Natural killer cell (primary cell): Measurements from ENCODE around the gene ZG16. TPM values are rescaled to one million over a fixed set of nuclear protein-coding genes. Genes with fewer than 3 reads are reported as not detected.
"Not testable (repeated sequence)": the region's sequence is repeated elsewhere in the genome, so short reads cannot be mapped to it uniquely, and the experiment has no call there.

Experiments used
- ATAC-seq, 3 donors: fragments of 150-1000 bp in 2 of 3; fragments of 200-7000 bp in 1 of 3; cut with Tn5 transposase; 1 replicate in 1 of 3; 2 replicates in 2 of 3; pipeline ENCODE4 v1.10.0; 2021; ENCODE audit warnings: mild to moderate bottlenecking in 2 of 3, moderate library complexity in 2 of 3
- DNase-seq, 2 donors: peaks; one replicate each; pipeline versions ENCODE4 v3.0.0 to v3.0.0-alpha.2; 2013 to 2021; ENCODE audit warnings: mixed read lengths in 1 of 2
- H3K27ac ChIP-seq: one replicate; pipeline ENCODE4 v1.5.1; 2013; ENCODE audit warnings: mild to moderate bottlenecking, low read length
- H3K27me3 ChIP-seq: one replicate; pipeline ENCODE4 v1.6.1; 2013; ENCODE audit warnings: low read length; ENCODE audit not compliant: control insufficient read depth, insufficient read depth
- H3K36me3 ChIP-seq: one replicate; pipeline ENCODE4 v1.6.1; 2013; ENCODE audit warnings: low read length; ENCODE audit not compliant: control insufficient read depth, insufficient read depth
- H3K4me1 ChIP-seq: one replicate; pipeline ENCODE4 v1.6.1; 2013; ENCODE audit warnings: low read length; ENCODE audit not compliant: control insufficient read depth, insufficient read depth
- H3K4me3 ChIP-seq: one replicate; pipeline ENCODE4 v1.5.1; 2013; ENCODE audit warnings: low read length
- H3K9me3 ChIP-seq: one replicate; pipeline ENCODE4 v1.6.1; 2013; ENCODE audit warnings: low read length; ENCODE audit not compliant: control insufficient read depth, insufficient read depth
- H3K27ac Mint-ChIP-seq, 2 donors: one replicate each; pipeline ENCODE4 v1.8.0; 2022; ENCODE audit warnings: mild to moderate bottlenecking in 2 of 2, mixed read lengths in 2 of 2, moderate library complexity in 1 of 2
- H3K27me3 Mint-ChIP-seq, 2 donors: one replicate each; pipeline ENCODE4 v1.8.0; 2022; ENCODE audit warnings: low read depth in 2 of 2, mixed read lengths in 2 of 2
- H3K36me3 Mint-ChIP-seq: one replicate; pipeline ENCODE4 v1.8.0; 2022; ENCODE audit warnings: mixed read lengths
- H3K4me1 Mint-ChIP-seq, 2 donors: one replicate each; pipeline ENCODE4 v1.8.0; 2022; ENCODE audit warnings: mixed read lengths in 2 of 2
- H3K4me3 Mint-ChIP-seq: one replicate; pipeline ENCODE4 v1.8.0; 2022; ENCODE audit warnings: mild to moderate bottlenecking, moderate library complexity, mixed read lengths
- H3K9me3 Mint-ChIP-seq, 2 donors: one replicate each; pipeline ENCODE4 v1.8.0; 2022; ENCODE audit warnings: mixed read lengths in 2 of 2
- WGBS: methylation state at CpG from one replicate; pipeline ENCODE4 v1.1.7; 2013; ENCODE audit warnings: missing lambda C conversion rate; ENCODE audit not compliant: insufficient coverage; 5-methylcytosine and 5-hydroxymethylcytosine counted together
- intact Hi-C: fragments of 100-400 bp; cut with micrococcal nuclease; formaldehyde crosslinking; loops from one replicate; pipeline ENCODE4 v1.14.2; 2022
- total RNA-seq, 4 donors: library from RNA; stranded (reverse); fragments of 120-200 nt in 1 of 4; gene quantifications; one replicate each; pipeline versions ENCODE4 v1.2.3 to v1.2.4, GENCODE V29; 2013 to 2022
- TF ChIP-seq, protein P1 (sequence below): fragments of 200-600 bp; IDR thresholded peaks from one replicate; pipeline ENCODE4 v1.8.0; 2022; ENCODE audit warnings: antibody characterized with exemption

Gene ZG16
- total RNA-seq, 3 donors from 2014 or later (not counting 1 experiment from before 2014, with no cell fraction given) = not detected

DNA sequence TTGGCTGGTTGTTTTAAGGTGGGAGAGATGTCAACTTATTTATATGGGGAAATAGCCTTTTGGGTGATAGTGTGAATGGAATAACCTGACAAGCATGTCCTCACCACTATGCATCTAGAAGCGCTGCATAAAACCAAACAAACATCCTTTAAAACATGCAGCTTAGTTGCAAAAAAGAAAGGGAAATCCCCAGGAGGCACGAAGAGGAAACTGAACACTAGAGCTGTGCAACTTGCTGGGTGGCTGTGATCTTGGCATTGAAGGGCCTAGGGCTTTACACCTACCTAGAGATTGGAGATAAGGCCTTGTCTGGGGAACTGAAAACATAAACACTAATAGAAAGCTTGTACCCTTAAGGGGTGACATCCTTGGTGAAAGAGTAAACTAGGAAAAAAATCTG is 39.5 kb upstream of the ZG16 start:
- H3K4me3 ChIP-seq = no peak overlapping the region

GRCh38 chr16:29739927-29740629 is 38.0 kb upstream of the ZG16 start:
- intact Hi-C loops = loop anchor here (2.0 to 10.0 kb wide), 2 partner anchors 37 to 75 kb away; partner anchors contain the start of gene SPN

More for the DNA sequence above, 39.5 kb upstream of the ZG16 start:
- H3K9me3 ChIP-seq = no peaks in the 10 kb centered on the region
- H3K4me1 ChIP-seq = peaks cover 72% of the 10 kb centered on the region
- peaks cover 73 to 85% of the 10 kb centered on the region in 2 donors for H3K4me1 Mint-ChIP-seq
- H3K27me3 ChIP-seq = no peaks in the 10 kb centered on the region
- peak; percentile 89 to 96 (median 92) for ATAC-seq
- H3K27ac Mint-ChIP-seq = peak overlapping the region; percentile 99
- TF ChIP-seq, protein P1, sequence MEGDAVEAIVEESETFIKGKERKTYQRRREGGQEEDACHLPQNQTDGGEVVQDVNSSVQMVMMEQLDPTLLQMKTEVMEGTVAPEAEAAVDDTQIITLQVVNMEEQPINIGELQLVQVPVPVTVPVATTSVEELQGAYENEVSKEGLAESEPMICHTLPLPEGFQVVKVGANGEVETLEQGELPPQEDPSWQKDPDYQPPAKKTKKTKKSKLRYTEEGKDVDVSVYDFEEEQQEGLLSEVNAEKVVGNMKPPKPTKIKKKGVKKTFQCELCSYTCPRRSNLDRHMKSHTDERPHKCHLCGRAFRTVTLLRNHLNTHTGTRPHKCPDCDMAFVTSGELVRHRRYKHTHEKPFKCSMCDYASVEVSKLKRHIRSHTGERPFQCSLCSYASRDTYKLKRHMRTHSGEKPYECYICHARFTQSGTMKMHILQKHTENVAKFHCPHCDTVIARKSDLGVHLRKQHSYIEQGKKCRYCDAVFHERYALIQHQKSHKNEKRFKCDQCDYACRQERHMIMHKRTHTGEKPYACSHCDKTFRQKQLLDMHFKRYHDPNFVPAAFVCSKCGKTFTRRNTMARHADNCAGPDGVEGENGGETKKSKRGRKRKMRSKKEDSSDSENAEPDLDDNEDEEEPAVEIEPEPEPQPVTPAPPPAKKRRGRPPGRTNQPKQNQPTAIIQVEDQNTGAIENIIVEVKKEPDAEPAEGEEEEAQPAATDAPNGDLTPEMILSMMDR = no peak
- 0% methylated on average over 1 of the region's 2 CpGs for WGBS
- peak overlapping the region; percentile 84 for H3K27ac ChIP-seq
- peaks cover 24% of the 10 kb centered on the region for H3K36me3 ChIP-seq
- no peaks in the 10 kb centered on the region for H3K36me3 Mint-ChIP-seq
- no peaks in the 10 kb centered on the region for H3K27me3 Mint-ChIP-seq
- H3K9me3 Mint-ChIP-seq = no peaks in the 10 kb centered on the region
- DNase-seq = peak; percentile 31 to 90
- peak overlapping the region; percentile 57 for H3K4me3 Mint-ChIP-seq
- intact Hi-C loops = loop anchor here (1.0 to 2.0 kb wide), 2 partner anchors 8 to 36 kb away; no protein-coding TSS in a partner anchor

DNA sequence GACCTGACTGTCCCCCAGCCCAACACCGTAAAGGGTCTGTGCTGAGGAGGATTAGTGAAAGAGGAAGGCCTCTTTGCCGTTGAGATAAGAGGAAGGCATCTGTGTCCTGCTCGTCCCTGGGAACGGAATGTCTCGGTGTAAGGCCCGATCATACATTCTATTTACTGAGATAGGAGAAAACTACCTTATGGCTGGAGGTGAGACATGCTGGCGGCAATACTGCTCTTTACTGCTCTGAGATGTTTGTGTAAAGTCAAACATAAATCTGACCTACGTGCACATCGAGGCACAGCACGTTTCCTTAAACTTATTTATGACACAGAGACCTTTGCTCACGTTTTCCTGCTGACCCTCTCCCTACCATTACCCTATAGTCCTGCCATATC is 37.4 kb upstream of the ZG16 start:
- not testable (repeated sequence) for DNase-seq
- peak overlapping the region; percentile 25 for H3K4me3 Mint-ChIP-seq

More at GRCh38 chr16:29739927-29740629, 38.0 kb upstream of the ZG16 start:
- H3K9me3 Mint-ChIP-seq, H3K27me3 ChIP-seq, H3K4me3 ChIP-seq, H3K9me3 ChIP-seq, DNase-seq, H3K27me3 Mint-ChIP-seq, ATAC-seq, H3K36me3 Mint-ChIP-seq: not testable (repeated sequence)
- 97% methylated on average over 5 of the region's 6 CpGs for WGBS
- Histone ChIP-seq H3K4me1 (peaks cover 78% of the 10 kb centered on the region), H3K36me3 (peaks cover 36% of the 10 kb centered on the region), H3K27ac (peak overlapping the region; percentile 84)
- Mint-ChIP-seq H3K4me1 (peaks cover 78 to 91% of the 10 kb centered on the region in 2 donors), H3K27ac (peak overlapping the region; percentile 99), H3K4me3 (peak overlapping the region; percentile 3)

GRCh38 chr16:29742683-29743275 is 35.3 kb upstream of the ZG16 start:
- Histone ChIP-seq H3K4me1 (peaks cover 90% of the 10 kb centered on the region), H3K27me3 (no peaks in the 10 kb centered on the region), H3K9me3 (no peaks in the 10 kb centered on the region), H3K4me3 (no peak overlapping the region), H3K36me3 (peaks cover 36% of the 10 kb centered on the region), H3K27ac (peak overlapping the region; percentile 100)
- H3K4me1 Mint-ChIP-seq = peaks cover 72 to 92% of the 10 kb centered on the region in 2 donors
- 79% methylated on average over 7 of the region's 7 CpGs for WGBS
- DNase-seq = peak in 1 of 2 donors; percentile 36
- H3K27me3 Mint-ChIP-seq = no peaks in the 10 kb centered on the region
- H3K27ac Mint-ChIP-seq = peak overlapping the region; percentile 99
- ATAC-seq = no peak
- intact Hi-C loops = loop anchor here (10.0 kb wide), 1 partner anchor 78 kb away; the partner anchor contains the start of gene SPN
- no peaks in the 10 kb centered on the region for H3K9me3 Mint-ChIP-seq
- peak overlapping the region; percentile 100 for H3K4me3 Mint-ChIP-seq
- no peaks in the 10 kb centered on the region for H3K36me3 Mint-ChIP-seq
- TF ChIP-seq, protein P1 = no peak

More for the DNA sequence above, 37.4 kb upstream of the ZG16 start:
- intact Hi-C loops = loop anchor here (10.0 kb wide), 1 partner anchor 76 kb away; the partner anchor contains the start of gene SPN
- Histone ChIP-seq H3K36me3 (peaks cover 36% of the 10 kb centered on the region), H3K27ac (peak overlapping the region; percentile 10), H3K4me1 (peaks cover 82% of the 10 kb centered on the region)
- not testable (repeated sequence) for H3K27me3 Mint-ChIP-seq, H3K27me3 ChIP-seq, H3K36me3 Mint-ChIP-seq, H3K9me3 Mint-ChIP-seq, H3K4me3 ChIP-seq, H3K9me3 ChIP-seq, ATAC-seq
- 79% methylated on average over 10 of the region's 11 CpGs for WGBS
- Mint-ChIP-seq H3K27ac (peak overlapping the region; percentile 99), H3K4me1 (peaks cover 77 to 95% of the 10 kb centered on the region in 2 donors)
